Stimulated activated CD8-positive, alpha-beta memory T cell treated with anti-CD3 and anti-CD28 coated beads, Interleukin-12 subunit alpha, Interleukin-12 subunit beta, amount 100 ng/mL, for 1 hour (primary cell): ENCODE data around the gene BGN.

Experiments
- DNase-seq: peaks from one replicate; pipeline ENCODE4 v3.0.0-alpha.2; 2020; ENCODE audit warnings: low read depth

BGN gene

DNA sequence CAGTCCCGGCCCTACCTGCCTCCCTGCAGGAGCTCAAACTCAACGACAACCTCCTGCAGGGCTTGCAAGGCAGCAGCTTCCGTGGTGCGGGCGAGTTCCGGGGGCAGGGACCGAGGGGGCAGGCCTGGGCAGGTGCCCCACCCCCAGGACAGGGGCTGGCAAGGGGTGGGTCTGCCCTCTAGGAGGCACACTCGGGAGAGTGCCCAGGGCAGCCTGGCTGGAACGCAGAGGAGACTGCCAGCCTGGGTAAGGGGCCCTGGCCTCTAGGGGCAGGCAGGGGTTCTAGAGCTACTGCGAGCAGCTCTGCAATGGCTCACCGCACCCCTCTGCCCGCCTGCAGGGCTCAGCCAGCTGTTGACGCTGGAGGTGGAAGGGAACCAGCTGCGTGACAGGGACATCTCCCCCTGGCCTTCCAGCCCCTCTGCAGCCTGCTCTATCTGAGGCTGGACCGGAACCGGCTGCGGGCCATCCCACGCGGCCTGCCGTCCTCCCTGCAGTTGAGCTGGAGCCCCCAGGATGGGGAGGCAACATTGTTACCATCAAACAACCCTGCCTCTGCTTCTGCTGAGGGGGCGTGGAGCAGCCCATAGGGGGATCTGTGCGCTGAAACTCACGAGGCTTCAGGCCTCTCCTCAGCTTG is 12.3 kb upstream of the BGN start:
- DNase-seq, result no peak

- no peak for DNase-seq
Observed at GRCh38 chrX:153485396-153486080, 9.2 kb upstream of the BGN start.

- DNase-seq, result no peak
Observed at GRCh38 chrX:153486171-153486570, 8.6 kb upstream of the BGN start.

- DNase-seq, result no peak
Observed at GRCh38 chrX:153487590-153488071, 7.1 kb upstream of the BGN start.

DNA sequence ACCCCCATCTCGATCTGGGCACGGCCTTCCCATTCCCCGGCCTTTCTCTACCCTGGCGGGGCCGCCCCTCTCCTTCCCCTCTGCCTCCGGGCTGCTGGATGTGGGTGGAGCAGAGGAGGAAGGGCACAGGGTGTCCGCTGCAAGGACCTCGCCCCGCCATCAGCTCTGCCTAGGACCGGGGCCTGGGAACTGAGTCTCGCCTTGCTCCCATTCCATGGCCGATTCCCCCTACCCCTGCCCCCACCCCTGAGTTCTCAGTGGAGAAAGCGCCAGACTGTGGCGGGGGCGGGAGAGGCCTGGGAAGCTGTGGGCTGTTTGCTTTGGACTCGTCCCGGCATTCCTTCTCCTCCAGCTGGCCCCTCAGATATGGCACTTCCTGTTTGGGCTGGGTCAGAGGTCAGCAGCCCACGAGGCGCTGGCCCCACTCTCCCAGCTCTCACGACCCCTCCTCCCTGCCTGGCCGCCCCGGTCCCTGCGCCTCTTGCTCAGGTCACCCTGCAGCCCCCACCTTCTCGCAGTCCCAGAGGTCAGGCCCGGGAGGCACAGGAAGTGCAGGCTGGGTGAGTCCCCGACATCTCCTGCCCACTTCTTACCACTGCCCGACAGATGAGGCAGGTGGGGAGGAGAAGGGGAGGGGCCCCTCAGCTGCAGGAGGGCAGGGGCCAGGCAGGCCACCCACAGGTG is 6.4 kb upstream of the BGN start:
- no peak for DNase-seq

- DNase-seq, result no peak
Observed at GRCh38 chrX:153490217-153490930, 4.4 kb upstream of the BGN start.

DNA sequence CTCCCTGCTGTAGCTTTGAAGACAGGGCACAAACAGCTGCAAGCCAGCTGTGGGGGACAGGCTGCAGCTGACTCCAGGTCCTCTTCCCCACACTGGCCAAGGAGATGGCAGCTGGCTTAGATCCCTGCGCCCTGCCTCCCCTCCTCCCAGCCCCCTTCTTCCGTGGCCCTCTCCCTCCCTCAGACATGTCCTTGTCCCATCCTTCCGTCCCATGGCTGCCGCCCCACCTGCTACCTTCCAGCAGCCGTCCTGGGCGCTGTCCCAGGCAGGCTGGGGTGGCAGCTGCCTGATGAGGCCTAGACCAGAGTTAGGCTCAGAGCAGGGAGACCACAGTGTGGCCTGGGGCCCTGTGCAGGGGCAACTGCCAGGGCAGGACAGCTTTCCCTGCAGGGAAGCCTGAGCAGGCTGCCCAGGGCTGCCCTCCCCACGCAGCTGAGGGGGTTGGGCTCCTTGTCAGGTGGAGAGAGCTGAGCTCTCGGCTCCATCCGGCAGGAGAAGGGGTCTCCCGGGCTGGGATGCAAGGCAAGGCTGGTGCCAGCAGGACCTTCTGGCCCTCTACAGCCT is 3.3 kb upstream of the BGN start:
- DNase-seq, result no peak

DNA sequence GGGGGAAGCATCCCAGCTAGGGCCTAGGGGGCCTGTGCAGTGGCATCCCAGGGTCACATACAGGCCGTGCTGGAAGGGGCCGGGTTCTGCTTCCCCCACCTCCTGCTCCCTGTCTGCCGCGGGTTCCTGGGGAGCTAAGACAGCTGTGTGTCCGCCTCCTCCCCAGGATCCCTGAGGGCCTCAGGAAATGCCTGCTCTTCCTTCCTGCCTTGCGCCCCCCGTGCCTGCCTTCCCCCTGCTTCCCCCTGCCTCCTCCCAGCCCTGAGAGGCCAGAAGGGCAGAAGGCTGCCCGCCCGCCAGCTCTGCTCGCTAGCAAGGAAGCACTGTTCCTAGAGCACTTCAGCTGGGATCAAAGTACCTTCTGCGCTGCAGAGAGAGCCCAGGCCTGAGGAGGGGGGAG is 2.9 kb upstream of the BGN start:
- DNase-seq, result no peak

DNA sequence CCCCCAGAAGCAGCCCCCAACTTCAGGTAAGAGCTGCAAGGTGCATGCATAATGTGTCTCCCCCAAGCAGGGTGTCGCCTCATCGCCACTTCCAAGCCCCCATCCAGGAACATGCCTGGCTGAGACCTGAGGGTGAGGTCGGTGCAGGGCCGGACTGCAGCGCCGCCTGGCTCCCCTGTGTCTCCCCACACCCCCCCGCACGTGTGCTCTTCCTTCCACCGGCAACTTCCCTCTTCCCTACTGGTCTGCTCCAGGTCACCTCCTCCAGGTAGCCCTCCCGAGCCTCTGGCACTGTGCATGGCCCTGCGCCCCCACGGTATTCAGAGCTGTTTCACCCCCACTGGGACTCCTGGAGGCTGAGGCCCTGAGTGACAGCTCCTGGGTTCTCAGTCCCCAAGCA is 2.2 kb upstream of the BGN start:
- no peak for DNase-seq

DNA sequence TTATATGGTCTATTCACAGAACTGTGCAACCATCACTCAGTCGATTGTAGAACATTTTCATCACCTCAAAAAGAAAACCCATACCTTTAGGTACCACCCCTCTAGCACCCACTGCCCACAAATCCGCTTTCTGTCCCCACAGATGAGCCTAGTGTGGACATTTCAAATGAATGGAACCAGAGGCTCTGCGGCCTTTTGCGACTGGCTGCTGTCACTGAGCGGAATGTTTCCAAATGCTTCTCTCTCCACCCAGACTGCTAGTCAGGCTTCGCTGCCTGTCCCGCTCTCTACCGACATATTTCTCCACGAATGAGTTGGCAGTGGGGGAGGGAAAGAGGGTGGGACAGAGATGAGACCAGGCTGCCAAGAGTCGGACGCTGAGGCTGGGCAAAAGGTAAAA is 1.7 kb upstream of the BGN start:
- DNase-seq, result no peak

- DNase-seq, result no peak
Observed at GRCh38 chrX:153494061-153494460, 719 bp upstream of the BGN start.

GRCh38 chrX:153495362-153495751 is 577 bp downstream of the BGN start:
- no peak for DNase-seq

GRCh38 chrX:153495903-153496589 is 1.3 kb downstream of the BGN start:
- DNase-seq, result no peak

DNA sequence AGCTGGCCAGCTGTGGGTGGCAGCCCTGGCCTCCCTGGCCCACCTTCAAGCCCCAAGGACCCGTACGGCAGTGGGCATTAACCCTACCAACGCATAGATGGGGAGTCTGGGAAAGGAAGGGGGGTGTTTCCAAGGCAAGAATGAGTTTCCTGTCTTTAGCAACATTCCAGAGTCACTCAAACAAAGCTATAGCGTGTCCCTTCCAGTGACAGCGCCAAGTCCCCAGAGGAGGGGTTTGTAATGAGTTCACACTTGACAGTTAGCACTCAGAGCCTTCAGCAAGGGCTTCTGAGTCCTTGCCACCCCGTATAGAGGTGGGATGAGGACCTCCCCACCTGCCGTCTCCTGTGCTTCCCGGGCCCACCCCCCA is 1.8 kb downstream of the BGN start:
- DNase-seq, result no peak

DNA sequence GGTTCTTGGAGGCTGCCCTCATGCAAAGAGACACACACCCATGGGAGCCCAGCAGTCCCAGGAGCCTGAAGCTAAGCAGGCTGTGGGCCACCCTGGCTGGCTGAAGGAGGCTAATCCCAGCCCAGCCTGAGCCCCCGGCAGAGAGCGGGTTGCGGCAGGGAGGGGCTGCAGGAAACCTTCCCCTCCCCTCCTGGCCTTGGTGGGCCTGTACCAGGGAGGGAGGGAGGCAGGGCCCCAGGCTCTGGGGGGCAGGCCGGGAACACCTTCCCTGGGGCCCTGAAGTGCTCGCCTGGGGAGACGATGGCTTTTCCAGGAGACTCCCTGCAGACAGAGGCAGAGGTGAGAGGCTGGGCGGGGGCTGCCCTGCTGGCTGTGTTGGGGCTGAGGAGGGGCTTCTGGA is 3.7 kb downstream of the BGN start:
- no peak for DNase-seq

DNA sequence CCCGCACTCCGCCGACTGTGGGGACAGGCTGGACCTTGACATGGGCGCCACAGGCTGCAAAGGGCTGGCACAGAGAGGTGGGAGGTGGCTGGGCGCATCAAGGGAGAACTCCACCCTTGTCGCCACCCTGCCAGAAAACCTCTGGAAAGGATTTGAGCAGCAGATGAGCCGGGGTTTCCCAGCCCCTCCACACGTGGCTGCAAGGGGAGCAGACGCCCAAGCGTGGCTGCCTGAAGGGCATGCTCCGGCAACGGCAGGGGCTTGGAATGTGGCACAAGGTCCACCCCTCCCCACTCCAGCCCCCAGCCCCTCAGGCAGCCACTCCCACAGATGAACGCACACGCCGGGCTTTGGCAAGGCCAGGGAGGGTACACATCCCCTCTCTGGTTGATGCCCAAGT is 4.6 kb downstream of the BGN start:
- DNase-seq, result no peak

DNA sequence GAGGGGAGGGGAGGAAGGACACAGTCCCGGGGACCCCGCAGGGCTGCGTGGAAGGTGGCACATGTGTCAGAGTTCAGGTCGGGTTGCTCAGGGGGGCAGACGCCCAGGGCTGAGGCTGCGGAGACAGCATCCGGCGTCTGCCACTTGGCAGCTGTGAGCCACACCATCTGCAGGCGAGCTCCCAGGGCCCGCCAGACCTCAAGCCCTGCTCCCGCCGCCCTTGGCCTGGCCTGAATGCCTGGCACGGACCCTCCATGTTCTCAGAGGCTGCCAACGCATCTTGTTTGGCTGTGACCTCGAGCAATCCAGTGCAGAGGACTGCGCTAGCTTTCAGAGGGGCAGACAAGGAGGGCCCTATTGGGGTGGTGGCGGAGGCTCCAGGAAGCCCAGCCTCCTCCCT is 5.1 kb downstream of the BGN start:
- DNase-seq, result no peak

DNA sequence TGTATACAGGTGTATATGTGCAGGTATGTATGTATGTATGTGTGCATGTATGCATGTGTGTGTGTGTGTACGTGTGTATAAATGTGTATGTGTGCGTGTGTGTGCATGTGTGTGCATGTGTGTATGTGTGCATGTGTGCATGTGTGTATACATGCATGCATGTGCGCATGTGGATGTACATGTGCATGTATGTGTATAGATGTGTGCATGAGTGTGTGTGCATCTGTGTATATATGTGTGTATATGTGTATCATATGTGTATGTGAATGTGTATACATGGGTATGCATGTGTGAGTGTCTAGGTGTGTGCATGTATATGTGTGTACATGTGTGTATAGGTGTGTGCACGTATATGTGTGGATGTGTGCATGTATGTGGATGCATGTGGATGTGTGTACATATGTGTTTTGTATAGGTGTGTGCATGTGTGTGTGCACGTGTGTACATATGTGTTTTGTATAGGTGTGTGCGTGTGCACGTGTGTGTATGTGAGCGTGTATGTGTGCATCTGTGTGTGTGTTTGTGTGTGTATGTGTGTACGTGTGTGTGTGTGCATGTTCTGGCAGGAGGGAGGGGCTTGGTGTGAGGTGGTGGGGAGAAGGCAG is 6.0 kb downstream of the BGN start:
- DNase-seq, result no peak

- no peak for DNase-seq
Observed at GRCh38 chrX:153501530-153501929, 6.8 kb downstream of the BGN start.

DNA sequence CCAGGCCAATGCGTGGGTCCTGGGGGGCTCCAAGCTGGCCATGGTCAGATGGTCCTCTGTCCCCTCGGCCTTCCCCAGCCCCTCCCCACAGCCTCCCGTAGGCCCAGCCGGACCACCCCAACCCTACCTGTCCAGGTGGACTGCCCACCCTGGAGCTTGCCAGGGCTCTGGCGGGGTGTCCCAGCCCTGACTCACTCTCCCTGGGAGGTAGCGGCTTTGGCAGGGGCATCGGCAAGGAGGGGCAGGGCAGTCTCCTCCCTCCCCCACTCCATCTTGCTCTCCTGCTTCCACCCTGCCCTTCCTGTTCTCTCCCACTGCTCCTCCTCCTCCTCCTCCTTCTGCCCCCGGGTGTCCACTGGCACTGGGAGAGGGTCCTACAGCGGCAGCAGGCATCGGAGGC is 7.4 kb downstream of the BGN start:
- DNase-seq, result no peak

DNA sequence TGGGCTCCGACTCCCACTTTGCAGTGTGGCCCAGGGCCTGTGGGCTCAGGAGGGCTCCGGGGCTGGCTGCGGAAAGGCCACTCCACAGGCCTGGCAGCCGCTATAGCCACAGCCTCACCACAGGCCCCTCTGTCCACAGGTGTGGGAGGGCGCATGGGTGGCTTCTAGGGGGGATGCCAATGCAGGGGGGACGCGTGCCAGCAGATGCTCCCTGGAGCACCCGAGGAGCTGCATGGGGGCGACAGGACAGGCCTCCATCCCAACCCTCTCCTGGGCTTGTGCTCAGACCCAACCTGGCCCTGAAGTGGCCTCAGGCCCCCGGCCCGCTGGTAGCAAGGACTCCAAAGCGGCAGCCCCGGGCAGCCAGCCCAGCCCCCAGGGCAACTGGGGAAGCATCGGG is 8.0 kb downstream of the BGN start:
- no peak for DNase-seq
